CD4-positive, alpha-beta T cell treated with Interleukin-15 for 1 hour (primary cell): ENCODE measurements around the gene NFKBIL1.

ENCODE experiments used
- DNase-seq: peaks from one replicate; pipeline ENCODE4 v3.0.0-alpha.2; 2020

Gene NFKBIL1

DNA sequence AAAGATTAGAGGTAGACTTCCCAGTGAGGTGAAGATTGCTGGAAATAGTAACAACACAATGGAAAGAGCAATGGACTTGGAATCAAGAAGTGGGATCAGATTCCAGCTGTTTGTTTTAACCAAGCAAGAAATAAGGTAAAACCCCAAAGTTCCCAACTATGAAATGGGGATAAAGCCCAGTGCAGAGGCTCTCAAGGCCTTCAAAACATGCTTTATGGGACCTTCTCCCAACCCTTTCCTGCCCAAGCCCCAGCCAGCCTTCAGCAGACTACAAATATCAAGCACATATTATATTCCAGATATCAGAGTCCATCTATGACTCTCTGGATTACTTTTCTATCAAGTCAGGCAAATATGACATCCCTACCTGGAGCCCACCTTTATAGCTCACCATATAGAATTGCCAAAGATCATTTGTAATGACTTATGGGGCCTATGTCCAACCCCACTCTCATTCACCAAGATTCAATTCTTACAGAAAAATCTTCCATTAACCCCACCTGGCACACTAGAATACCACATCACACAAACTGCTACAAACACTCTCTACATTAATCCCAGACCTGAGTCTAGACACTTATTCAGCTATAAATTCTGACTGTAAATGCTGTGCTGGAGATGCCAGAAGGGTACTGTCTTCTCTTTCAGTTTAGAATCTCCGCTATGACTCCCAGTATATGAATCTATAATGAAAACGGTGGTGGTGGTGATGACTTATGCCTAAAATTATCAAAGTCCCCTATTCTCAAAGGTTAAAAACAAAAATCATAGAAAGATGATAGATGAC is 11.7 kb upstream of the NFKBIL1 start:
- DNase-seq = no peak

DNA sequence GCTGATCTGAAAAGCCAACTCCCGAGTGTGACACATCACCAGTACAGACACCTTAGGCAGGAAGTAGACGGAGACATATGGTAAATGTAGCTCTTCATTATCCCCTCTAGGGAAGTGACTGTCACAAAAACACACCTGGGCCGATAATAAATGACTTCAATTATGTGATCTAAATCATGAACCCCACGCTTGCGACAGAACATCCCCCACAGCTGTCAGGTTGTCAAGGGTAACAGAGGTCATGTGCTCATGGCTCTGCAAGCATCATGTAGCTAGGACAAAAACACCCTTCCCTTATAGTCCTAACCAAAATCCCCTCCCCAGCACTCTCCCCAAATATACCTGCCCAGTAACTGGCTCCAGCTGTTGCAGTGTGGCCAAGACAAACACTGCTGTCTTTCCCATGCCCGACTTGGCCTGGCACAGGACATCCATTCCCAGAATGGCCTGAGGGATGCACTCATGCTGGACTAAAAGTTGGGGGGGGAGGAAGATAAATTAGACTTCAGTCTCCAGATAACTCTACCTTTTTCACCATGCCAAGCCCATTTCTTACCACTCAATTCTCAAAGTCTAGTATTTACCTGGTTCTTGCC is 8.5 kb upstream of the NFKBIL1 start:
- DNase-seq = no peak

GRCh38 chr6:31540640-31541039 is 6.8 kb upstream of the NFKBIL1 start:
- DNase-seq = no peak

GRCh38 chr6:31541059-31541657 is 6.2 kb upstream of the NFKBIL1 start:
- peak; percentile 78 for DNase-seq

DNA sequence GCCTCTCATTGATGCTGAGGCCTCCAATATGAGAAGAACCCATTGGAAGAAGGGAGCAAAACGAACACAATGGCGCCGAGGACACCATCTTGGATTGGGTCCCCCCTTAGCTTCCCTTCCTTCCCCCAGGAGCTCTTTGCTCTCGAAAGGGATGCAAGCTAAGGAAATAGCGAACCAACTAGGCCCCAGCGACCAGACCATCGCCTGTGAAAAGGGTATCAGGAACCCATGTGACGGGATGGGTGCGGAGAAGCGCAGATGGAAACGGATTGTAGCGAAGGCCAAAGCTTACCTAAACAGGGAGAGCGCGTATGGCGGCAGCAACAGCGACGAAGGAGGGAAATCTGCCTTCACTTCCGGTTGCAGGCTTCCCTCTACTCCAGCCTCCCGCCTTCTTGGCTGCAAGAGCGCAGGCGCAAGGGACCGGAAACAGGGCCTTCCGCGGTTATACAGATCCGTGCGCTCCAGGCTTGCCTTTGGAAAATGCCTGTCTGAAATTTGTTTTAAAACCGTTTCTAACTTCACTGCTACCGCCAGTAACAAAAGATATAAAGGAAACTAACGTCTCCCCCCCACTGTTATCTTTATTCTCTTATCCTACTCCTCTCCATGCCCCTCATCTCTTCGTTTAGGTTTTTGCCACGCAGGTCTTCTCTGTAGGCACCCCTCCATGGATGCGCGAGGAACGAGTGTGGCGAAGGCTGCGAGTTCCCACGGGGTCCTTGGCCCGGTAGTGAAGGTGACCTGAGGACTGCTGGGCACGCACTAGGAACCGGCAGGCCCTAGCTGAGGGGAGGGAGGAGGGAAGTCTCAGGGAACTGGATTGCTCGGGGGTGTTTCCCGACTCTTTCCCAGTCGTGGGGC is 5.5 kb upstream of the NFKBIL1 start, which contains the start of gene DDX39B:
Gene DDX39B, minus strand, starts transcription at position 346 of the 864 bp plus-strand sequence. CDS start 1,471 bp downstream, outside the sequence.
- peak; percentile 96 for DNase-seq

- DNase-seq = no peak
These were observed 3.8 kb upstream of the NFKBIL1 start for GRCh38 chr6:31543639-31544038.

DNA sequence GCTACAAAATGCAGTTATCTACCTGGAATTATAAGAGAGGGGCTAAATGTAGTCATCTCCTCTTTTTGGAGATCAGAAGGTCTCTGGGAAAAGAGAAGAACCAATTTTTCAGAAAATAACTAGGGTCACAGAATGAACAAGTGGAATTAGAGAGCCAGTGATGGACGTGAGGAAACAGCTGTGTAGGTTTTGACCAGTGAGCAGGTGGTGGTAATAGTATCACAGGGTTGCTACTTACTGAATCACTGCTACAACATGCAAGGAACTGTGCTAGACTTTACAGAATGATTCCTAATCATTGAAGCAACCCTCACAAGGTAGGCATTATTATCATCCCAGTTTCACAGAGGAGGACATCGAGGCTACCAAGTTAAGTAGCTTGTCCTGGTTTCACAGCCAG is 2.7 kb upstream of the NFKBIL1 start:
- DNase-seq = no peak

DNA sequence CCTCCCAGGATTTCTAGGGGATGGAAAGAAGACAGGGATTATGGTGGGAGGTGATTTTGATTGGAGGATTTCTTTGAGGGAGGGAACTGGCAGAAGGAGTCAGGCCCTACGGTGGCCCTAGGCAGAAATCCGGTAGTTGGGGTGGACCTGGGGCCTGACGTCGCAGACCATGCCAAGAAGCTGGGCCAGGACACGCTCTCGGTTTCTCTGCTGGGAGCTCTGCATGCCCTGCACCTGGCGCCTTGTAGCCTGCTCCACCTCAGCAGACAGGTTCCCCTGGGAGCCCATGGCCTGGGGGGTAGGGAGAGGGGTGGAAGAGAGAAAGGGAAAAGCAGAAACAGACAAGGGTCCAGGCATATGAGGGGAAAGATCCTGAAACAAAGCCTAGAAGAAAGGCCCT is 2.1 kb upstream of the NFKBIL1 start:
- DNase-seq = no peak

- DNase-seq = peak; percentile 86
These were observed 960 bp upstream of the NFKBIL1 start, which contains the start of gene ATP6V1G2 for GRCh38 chr6:31546339-31546957. ATP6V1G2 (minus strand) TSS chr6:31546608; CDS start chr6:31546559, 49 bp downstream.

DNA sequence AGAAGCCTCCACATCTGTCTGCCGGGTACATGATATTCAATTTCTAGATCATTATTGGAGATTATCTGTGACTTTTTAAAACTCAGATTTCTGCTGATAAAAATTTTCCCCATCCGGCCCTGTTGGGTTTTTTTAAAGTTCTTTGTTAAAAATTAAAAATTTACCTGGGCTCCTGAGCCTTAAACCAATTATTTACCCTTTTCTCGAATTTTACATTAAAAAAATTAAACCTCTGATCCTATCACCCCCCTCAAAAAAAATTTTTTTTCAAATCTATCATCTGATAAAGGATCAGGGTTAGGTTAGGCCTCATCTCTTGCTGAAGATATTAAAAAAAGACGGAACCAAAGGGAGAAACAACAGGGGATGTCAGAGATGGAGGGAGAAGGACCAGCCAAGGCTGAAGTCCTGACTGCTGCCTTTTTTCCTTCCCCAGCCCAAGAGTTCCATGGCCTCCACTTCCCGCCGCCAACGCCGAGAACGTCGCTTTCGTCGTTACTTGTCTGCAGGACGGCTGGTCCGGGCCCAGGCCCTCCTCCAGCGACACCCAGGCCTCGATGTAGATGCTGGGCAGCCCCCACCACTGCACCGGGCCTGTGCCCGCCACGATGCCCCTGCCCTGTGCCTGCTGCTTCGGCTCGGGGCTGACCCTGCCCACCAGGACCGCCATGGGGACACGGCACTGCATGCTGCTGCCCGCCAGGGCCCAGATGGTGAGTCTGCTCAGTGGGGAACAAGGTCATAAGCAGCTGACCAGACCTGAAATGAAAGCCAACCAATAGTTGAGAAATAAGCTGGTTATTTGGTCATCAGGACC is 527 bp downstream of the NFKBIL1 start:
- no peak for DNase-seq

GRCh38 chr6:31548544-31548873 is 1.1 kb downstream of the NFKBIL1 start:
- no peak for DNase-seq

DNA sequence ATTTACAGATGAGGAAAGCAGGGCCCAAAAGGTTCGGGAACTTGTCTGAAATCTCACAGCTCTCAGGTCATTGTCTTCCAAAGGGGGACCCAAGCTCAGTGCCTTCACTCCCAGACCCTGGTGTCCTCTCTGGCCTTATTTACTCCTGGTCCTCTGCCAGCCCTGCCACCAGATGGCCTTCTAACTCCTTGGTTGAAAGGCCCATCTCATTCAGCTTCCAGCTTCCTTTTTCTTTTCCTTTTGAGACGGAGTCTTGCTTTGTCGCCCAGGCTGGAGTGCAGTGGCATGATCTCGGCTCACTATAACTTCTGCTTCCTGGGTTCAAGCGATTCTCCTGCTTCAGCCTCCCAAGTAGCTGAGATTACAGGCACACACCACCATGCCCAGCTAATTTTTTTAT is 4.0 kb downstream of the NFKBIL1 start:
- DNase-seq = peak; percentile 78

- no peak for DNase-seq
These were observed 8.9 kb downstream of the NFKBIL1 start for GRCh38 chr6:31556307-31556706.

DNA sequence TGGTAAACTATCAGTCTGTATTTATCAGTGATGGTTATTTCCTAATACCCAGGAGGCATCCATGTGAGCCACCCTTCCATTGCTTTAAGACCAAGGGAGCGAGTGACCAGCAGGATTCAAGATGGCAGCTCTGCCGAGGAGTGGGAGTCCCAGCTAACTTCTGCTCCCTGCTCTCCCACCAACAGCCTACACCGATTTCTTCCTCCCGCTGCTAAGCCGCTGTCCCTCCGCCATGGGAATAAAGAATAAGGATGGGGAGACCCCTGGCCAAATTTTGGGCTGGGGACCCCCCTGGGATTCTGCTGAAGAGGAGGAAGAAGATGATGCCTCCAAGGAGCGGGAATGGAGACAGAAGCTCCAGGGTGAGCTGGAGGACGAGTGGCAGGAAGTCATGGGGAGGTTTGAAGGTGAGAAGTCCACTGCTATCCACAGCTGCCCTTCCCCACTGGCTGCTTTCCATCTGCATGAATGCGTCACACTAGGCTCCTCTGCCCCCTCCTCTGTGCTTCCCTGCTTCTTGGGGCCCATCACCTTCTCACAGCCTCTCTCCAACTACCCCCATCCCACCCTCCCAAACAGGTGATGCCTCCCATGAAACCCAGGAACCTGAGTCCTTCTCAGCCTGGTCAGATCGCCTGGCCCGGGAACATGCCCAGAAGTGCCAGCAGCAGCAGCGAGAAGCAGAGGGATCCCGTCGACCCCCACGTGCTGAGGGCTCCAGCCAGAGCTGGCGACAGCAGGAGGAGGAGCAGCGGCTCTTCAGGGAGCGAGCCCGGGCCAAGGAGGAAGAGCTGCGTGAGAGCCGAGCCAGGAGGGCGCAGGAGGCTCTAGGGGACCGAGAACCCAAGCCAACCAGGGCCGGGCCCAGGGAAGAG is 10.3 kb downstream of the NFKBIL1 start:
- no peak for DNase-seq

DNA sequence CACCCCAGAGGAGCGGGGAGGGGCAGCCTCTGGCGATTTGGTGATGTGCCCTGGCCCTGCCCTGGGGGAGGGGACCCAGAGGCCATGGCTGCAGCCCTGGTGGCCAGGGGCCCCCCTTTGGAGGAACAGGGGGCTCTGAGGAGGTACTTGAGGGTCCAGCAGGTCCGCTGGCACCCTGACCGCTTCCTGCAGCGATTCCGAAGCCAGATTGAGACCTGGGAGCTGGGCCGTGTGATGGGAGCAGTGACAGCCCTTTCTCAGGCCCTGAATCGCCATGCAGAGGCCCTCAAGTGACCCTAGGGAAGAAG is 10.9 kb downstream of the NFKBIL1 start:
- DNase-seq = no peak

DNA sequence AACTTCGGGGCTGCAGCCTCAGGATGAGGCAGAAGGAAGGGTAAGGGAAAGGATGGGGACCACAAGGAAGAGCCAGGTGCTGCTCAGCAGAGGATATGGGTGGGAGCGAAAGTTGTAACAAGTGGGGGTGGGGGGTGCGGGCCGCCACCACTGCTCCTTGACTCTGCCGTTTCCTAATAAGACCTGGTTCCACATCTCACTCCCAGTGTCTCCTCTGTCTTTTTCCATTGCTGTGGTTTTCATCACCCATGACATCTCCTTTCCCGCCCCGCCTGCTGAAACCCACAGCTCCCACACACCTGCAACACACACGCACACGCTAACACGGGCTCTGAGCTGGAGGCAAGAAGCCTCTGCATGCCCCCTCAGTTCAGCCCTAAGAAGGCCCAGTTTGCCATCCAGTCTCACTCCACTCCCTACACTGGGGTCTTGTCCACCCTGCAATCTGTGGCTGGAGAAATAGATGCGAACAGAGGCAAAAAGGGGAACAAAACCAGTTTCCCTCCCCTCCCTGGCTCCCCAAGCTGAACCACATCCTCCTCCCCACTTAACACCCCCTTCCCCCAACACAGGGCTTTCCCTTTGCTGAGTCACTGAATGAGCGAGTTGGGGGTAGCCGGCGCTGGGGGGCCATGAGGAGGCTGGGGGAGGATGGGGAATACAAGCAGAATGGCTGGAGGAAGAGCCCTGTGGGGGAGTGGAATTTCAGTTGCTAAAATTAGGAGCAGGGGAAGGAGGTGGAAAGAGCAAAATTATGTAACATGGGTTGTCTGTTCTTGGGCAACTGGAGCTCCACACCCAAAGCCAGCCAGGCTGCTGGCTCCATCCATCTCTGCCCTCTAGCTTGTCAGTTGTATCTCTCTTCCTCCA is 11.5 kb downstream of the NFKBIL1 start:
- peak; percentile 85 for DNase-seq

GRCh38 chr6:31559606-31559957 is 12.2 kb downstream of the NFKBIL1 start:
- no peak for DNase-seq

- peak; percentile 80 for DNase-seq
These were observed 12.7 kb downstream of the NFKBIL1 start for GRCh38 chr6:31559958-31560696.

DNA sequence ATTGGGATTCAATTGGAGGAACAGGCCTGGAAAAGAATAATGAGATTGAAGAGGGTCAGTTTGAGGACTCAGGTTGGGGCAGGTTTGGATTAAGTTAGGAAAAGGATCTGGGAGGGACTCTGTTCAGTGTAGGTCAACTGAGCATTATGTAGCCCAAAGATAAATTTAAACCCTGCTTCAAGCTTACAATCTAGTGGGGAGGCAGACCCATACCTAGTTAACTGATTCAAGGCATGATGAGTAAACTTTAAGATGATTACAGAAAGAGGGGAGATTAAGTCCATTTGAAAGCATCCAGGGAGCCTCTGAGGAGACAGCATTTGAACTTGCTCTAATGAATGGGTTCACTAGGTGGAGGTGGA is 13.3 kb downstream of the NFKBIL1 start:
- DNase-seq = no peak
